Endothelial cell of umbilical vein (primary cell): Measurements from ENCODE around the gene HIP1.

Experiments
- CTCF ChIP-seq, 2 donors: IDR thresholded peaks; 1 replicate in 1 of 2; 2 replicates in 1 of 2; pipeline ENCODE4 v1.5.1; 2011; ENCODE audit warnings: low read length in 2 of 2, mild to moderate bottlenecking in 2 of 2, moderate library complexity in 2 of 2, control low read depth in 1 of 2, inconsistent platforms in 1 of 2, low read depth in 1 of 2; ENCODE audit not compliant: insufficient read depth in 1 of 2; ENCODE audit errors: extremely low read depth in 1 of 2
- EZH2 ChIP-seq: IDR thresholded peaks from 2 replicates; pipeline ENCODE4 v1.6.1; 2012; ENCODE audit warnings: borderline replicate concordance, low read depth, mild to moderate bottlenecking, moderate library complexity, low read length, inconsistent platforms; ENCODE audit not compliant: severe bottlenecking
- FOS ChIP-seq: IDR thresholded peaks from 2 replicates; pipeline ENCODE4 v1.6.1; 2011; ENCODE audit warnings: mild to moderate bottlenecking, low read length, moderate library complexity, borderline replicate concordance; ENCODE audit not compliant: insufficient read depth
- JUN ChIP-seq: IDR thresholded peaks from 2 replicates; pipeline ENCODE4 v1.6.1; 2011; ENCODE audit warnings: borderline replicate concordance, low read depth; ENCODE audit not compliant: insufficient read length, insufficient read depth
- MAX ChIP-seq: IDR thresholded peaks from 2 replicates; pipeline ENCODE4 v1.6.1; 2011; ENCODE audit not compliant: insufficient read depth, insufficient read length
- MYC ChIP-seq: IDR thresholded peaks from one replicate; pipeline ENCODE4 v1.6.1; 2011; ENCODE audit warnings: mild to moderate bottlenecking, low read depth, low read length
- POLR2A ChIP-seq: IDR thresholded peaks from 2 replicates; pipeline ENCODE4 v1.6.1; 2012; ENCODE audit warnings: low read depth, mild to moderate bottlenecking, control low read depth, low read length
- POLR2AphosphoS5 ChIP-seq: IDR thresholded peaks from 2 replicates; pipeline ENCODE4 v1.6.1; 2012; ENCODE audit warnings: low read depth, mild to moderate bottlenecking, control low read depth, low read length, moderate library complexity; ENCODE audit not compliant: insufficient read depth

GRCh38 chr7:75616421-75617167, 122.1 kb downstream of the HIP1 start:
- no peak for TF ChIP-seq EZH2
- no peak for TF ChIP-seq CTCF (IDR thresholded peaks at IDR 0.05; ENCODE audit: extremely low read depth in 1 of 2, insufficient read depth in 1 of 2, low read depth in 1 of 2, low read length in 2 of 2)
- no peak for TF ChIP-seq POLR2AphosphoS5
- no peak for TF ChIP-seq POLR2A
- TF ChIP-seq FOS, result no peak
- no peak for TF ChIP-seq MAX
- no peak for TF ChIP-seq JUN
- TF ChIP-seq MYC, result no peak
